NCI-H748 (cell line): Measurements from ENCODE around the gene CHRNA4.
"Not testable (repeated sequence)": the region's sequence is repeated elsewhere in the genome, so short reads cannot be mapped to it uniquely, and the experiment has no call there.

Source experiments
- DNase-seq: peaks from one replicate; lab custom pipeline; 2025; ENCODE audit not compliant: unreplicated experiment; lab: John Stamatoyannopoulos, UW

Gene CHRNA4

GRCh38 chr20:63398744-63399514 lies 37.8 kb upstream of the CHRNA4 start:
- DNase-seq, result no peak

DNA sequence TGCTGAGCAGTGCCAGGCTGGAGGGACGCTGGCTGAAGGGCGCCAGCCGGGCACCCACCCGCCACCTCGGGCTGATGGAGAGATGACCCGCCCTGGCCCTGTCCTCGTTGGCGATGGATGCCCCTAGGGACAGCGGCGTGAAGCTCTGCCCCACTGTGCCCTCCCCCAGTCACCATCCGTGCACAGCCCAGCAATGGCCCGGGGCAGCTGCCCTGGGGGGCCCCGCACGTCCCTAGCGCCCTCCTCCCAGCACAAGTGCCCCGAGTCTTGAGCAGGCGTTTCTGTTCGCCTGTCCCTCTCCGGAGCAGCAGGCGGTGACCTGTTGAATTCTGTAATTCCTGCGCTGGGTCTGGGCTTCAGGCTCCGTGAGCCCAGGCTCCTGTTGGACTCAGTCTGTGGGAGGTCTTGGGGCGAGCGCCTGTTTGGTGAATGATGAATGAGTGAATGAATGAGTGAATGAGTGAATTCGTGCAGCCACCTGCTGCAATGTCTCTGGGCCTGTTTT lies 36.8 kb upstream of the CHRNA4 start:
- DNase-seq, result no peak

DNA sequence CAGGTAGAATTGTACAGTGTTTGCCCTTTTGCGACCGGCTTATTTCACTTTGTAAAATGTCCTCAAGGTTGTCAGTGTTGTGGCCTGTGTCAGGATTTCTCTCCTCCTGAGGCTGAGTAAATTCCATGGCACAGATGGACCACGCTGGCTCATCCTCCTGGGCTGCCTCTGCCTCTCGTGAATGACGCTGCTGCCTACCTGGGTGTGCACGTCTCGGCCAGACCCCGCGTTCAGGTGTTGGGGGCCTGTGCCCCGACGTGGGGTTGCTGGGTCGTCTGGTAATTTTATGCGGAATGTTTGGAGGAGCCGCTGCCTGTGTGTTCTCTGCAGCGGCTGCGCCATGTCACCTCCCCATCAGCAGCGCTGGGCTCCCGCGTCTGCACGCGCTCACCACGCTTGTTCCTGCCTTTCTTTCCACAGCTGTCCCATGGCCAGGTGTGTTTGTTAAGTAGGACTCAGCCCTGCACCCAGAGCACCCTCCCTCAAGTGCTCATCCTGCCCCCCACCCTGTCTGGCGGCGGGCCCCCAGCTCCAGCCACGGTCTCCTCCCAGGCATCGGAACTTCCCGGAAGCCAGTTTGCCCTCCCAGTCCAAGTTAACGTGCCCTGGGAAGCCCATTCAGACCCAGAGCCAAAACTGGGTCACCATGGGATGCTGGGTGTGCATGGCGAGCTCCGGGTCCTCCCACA lies 36.1 kb upstream of the CHRNA4 start:
- DNase-seq, result no peak

DNA sequence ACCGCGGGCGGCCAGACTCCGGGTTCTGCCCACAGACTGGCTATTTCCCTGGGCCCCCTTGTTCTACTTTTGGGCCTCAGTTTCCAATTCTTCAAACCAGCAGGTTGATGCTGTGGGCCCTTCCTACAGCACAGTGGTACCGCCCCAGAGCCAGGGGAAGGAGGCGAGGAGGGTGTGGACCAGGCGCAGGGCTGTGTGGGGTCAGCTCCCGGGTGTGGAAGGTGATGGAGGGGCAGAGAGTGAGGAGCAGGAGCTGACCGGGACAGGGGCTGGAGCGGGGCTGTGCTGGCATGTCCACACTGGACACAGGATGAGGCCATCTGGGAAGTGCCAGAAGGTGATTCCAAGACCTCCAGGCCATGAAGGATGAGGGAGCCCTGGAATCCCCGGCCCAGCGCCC lies 35.2 kb upstream of the CHRNA4 start:
- no peak for DNase-seq

GRCh38 chr20:63395723-63396122 lies 34.6 kb upstream of the CHRNA4 start:
- no peak for DNase-seq

GRCh38 chr20:63394920-63395455 lies 33.8 kb upstream of the CHRNA4 start:
- no peak for DNase-seq

DNA sequence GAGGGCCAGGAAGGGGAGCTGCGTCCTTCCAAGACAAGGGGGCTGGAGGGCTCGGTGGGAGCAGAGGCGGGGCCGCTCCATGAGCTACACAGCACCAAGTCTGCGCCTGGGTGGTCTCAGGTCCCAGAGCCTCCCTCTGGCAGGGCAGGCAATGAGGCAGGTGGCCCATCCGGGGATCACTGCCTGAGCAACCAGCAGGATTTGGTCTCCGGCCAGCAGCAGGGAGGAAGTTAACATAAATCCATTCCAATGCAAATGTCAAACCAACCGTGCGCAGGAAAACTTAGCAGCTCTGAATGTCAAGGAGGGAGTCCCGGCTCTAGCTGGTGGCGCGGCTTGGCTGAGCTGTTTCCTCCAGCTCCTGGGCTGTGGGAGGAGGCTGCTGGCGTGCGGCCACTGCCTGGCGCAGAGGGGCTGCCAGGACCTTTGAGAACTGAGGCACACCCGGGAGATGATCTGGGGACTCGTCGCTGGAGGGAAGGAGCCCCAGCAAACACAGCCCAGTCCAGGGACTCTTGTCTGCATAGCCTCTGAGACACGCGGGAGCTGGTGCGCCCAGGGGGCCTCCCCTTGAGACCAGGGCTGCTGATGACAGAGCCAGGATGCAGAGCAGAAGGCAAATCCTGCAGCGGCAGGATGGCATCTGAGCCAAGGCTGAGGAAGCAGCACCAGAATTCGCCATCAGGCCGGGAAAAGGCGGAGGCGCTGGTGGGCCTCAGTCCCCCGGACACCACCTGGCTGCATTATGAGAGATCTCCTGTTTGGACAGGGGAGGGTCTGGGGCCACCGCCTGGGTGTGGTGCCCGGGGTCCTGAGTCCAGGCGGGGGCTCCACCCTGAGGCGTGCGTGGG lies 33.1 kb upstream of the CHRNA4 start:
- no peak for DNase-seq

DNA sequence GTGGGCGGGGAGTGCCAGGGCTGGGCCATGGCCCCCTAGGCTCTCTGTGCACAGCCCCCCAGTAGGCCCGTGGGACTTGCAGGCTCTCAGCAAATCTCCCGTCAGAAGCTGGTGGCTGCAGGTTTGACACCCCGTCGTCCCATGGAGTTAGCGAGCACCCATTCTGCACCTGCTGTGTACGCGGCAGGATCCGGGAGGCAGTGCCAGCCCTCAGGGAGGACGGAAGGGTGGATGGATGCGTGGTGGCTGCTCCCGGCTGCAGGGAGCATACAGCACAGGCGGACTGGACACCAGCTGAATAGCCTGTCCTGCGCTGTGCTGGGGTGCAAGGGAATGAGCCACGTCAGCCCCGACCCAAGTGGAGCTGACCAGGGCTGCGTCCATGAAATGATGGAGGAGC lies 32.4 kb upstream of the CHRNA4 start:
- no peak for DNase-seq

GRCh38 chr20:63392465-63393365 lies 31.6 kb upstream of the CHRNA4 start:
- no peak for DNase-seq

- no peak for DNase-seq
These were observed 26.8 kb upstream of the CHRNA4 start for GRCh38 chr20:63387917-63388316.

DNA sequence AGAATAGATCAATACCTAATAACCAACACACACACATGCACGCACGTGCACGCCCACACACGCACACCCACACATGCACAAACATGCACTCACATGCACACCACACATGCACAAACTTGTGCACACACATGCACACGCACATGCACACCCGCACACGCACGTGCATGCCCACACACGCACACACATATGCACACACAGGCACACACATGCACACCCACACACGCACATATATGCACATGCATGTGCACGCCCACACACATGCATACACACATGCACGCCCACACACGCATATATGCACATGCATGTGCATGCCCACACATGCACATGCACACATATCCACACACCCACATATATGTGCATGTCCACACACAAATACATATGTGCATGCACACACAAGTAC lies 26.2 kb upstream of the CHRNA4 start:
- DNase-seq, result no peak

DNA sequence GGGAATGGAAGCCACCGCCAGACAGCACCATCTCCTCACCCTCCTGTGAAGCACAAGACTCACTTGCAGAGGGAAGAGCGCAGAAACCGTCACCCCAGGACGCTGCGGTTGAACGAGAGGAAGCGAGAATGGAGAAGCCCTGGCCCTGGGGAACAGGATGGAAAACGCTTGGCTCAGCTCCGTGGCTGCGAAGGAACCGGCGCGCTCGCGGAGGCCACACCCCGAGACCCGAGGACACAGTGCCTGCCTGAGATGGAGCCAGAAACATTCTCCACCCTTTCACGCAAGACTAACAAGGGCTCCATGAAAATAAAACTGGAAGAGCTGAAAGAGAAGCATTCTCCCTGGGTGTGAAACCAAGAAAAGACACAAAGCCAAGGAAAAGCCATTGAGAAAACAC lies 25.3 kb upstream of the CHRNA4 start:
- DNase-seq, result no peak

DNA sequence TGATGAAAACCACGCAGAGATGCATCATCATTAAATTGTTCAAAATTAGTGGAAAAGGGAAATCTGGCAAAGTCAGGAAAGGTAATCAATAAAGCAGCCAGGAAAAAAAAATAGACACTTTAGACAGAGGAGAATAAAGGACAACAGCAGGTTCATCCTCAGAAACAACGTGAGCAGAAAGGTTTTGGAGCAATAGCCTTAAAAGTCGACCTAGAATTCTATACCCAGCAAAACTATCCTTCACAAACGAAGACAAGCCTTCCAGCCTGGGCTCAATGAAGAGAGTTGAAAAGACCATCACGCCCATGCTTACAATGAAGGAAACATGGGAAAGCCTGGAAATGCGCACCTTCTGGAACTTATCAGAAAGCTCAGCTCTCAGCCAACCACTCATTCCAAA lies 24.7 kb upstream of the CHRNA4 start:
- DNase-seq, result no peak

DNA sequence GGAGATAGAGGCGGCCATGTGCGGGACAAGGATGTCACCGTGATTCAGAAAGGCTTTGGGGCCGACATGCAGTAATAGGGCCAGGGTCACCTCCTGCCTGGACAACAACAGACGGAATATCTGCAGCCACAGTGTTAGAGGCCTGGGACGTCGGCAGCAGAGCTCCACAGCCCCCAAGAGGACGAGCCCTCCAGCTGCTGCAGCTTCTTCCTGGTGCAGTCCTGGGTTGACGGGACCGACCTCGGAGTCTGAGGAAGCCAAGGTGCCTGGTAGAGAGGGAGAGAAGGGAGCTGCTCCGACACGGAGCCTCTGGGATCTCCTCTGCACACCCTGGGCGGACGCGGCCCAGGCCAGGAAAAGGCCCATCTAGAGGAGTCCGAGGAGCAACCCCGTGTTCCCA lies 23.2 kb upstream of the CHRNA4 start:
- DNase-seq, result no peak

- DNase-seq, result no peak
These were observed 22.4 kb upstream of the CHRNA4 start for GRCh38 chr20:63383556-63383955.

DNA sequence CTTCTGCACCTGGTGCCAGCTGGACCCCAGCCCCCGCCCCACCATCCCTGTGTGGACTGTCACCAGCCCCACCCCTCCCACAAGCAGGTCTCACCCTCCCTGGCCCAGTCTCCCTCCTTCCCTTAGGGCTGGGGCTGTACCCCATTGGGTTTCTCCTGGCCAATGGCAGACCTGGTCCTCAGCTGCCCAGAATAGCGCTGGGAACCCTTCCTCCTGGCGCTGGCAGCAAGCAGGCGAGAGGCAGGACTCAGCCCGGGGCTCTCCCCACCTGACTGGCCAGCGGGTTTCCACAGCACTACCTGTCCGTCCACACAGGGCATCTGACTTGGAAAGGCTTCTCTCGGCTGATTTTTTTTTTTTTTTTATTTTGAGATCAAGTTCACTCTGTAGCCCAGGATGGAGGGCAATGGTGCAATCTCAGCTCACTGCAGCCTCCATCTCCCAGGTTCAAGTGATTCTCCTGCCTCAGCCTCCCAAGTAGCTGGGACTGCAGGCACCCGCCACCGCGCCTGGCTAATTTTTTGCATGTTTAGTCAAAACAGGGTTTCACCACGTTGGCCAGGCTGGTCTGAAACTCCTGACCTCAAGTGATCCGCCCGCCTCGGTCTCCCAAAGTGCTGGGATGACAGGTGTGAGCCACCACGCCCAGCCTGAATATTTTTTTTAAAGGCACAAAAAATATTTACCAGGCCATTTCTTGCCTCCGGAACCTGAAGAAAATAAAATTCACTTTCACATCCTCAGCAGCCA lies 21.6 kb upstream of the CHRNA4 start:
- DNase-seq, result no peak

- DNase-seq, result no peak
These were observed 20.8 kb upstream of the CHRNA4 start for GRCh38 chr20:63381781-63382431.

GRCh38 chr20:63380346-63380870 lies 19.3 kb upstream of the CHRNA4 start:
- no peak for DNase-seq

GRCh38 chr20:63379872-63380271 lies 18.7 kb upstream of the CHRNA4 start:
- not testable (repeated sequence) for DNase-seq
